CD4-positive, alpha-beta T cell treated with Interleukin-6 for 4 hours (primary cell): Measurements from ENCODE around the gene TACC2.
"Not testable (repeated sequence)": the region's sequence is repeated elsewhere in the genome, so short reads cannot be mapped to it uniquely, and the experiment has no call there.

Source experiments
- DNase-seq: peaks from one replicate; pipeline ENCODE4 v3.0.0-alpha.2; 2020; ENCODE audit warnings: mixed read lengths

TACC2 gene

GRCh38 chr10:121988361-121989324 lies at the start of gene TACC2:
TSS of gene TACC2 (plus strand) at chr10:121989163. CDS start at chr10:122021982, 32,819 bp downstream.
- DNase-seq: no peak

DNA sequence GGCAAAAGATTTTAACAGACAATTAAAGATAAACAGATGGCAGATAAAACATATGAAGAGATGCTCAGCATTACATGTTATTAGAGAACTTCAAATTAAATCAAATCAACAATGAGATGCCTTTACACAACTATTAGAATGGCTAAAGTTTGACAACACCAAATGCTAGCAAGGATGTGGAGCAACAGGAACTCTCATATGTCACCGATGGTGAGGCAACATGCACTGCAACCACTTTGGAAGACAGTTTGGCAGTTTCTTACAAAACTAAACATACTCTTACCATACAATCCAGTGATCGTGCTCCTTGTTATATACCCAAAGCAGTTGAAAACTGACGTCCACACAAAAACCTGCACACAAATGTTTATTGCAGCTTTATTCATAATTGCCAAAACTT lies 47.4 kb upstream of the TACC2 start:
- DNase-seq: no peak

DNA sequence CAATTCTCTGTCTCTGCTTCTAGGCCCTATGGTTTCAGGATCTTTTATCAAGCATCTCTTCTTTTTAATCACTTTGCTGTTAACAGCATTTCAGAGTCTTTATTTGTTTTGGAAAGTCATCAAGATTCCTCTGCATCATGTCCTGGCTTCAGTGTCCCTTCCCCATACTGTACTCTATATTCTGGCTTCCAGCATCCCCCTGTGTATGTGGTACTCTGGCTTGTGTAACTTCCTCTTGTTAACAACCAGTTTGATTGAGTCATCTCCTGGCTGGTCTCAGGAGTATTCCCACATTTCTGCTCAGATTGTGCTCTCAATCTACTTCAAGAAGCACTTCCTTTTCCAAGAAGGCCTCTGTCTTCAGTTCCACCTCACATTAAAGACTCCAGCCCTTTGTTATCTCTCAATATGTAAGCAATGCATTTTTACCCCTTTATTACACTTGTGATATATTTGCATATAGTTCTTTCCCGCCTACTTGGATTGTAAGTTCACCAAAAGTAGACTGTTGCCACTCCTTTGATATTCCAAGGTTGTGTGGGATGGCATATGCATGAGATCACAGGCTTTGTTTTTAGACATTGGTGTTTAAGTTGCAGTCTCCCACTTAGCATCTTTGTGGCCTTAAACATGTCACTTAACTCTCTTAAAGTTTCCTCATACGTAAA lies 46.1 kb upstream of the TACC2 start:
- no peak for DNase-seq

- DNase-seq: no peak
Measured at GRCh38 chr10:121947343-121948330, 41.3 kb upstream of the TACC2 start.

GRCh38 chr10:121949049-121949448 lies 39.9 kb upstream of the TACC2 start:
- no peak for DNase-seq

DNA sequence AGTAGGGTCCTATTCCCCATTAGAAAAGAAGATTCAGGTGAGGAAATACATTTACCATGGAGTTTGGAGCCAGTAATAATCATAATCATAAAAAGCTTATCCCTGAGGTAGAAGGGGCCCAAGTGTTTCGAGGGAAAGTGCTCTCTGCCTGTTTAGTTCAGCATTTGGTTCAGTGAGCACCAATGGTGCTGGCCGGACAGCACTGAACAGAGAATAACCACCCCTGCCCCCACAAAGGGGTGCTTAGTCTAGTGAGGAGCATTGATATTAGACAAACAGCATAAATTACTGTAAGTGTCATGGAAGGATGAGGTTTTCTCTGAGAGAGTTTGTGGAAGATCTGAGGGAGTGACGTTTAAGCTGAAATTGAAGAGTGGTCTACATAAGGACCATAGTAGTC lies 39.5 kb upstream of the TACC2 start:
- DNase-seq: no peak

DNA sequence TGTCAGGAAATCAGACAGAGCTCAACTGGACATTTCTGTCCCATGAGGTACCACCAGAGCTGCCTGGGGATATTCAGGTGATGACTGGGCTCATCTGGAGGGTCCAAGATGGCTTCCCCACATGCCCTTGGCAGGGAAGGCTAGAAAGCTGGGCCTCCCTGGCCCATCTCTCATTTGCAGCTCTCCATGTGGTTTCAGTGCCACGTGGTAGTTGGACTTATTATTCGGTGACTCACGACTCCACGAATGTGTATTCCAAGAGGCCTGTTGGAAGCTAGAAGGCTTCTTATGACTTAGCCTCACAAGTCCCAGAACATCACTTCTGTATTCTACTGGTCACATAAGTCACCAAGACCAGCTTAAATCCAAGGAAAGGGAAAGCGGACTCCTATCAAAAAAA lies 36.7 kb upstream of the TACC2 start:
- DNase-seq: no peak

- no peak for DNase-seq
Measured at GRCh38 chr10:121956111-121957061, 32.6 kb upstream of the TACC2 start.

DNA sequence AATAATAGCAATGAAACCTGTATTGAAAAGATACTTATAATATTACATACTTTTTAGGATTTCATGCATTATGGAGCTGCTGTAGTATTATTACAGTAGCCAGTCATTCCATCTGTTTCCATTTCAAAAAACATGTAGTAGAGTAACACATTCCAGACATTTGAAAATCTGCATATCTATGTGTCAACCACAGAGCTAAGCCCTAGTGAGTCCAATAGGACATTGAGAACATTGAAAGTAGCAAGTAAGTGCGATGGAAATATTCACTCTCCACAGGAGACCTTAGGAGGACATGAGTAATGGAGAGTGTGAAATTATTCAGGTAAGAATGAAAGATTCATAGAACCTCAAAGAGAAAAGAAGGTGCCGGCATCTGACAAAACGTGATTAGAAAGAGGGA lies 29.3 kb upstream of the TACC2 start:
- DNase-seq: no peak

DNA sequence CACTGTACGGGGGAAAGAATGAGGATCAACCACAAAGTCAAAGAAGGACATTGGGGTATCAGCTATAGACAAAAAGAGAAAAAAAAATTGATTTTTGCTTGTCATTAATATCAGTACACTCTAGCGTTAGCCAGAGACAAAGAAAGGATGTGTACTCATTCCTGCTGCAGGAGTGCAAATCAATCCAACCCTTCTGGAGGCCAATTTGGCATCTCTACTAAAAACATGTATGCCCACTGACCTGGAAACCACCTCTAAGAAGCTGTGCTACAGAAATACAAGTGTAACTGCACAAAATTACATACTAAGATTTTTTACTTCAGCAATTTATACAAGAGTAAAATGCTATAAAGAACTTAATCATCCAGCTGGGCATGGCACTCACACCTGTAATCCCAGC lies 27.5 kb upstream of the TACC2 start:
- no peak for DNase-seq

GRCh38 chr10:121965996-121966395 lies 23.0 kb upstream of the TACC2 start:
- no peak for DNase-seq

DNA sequence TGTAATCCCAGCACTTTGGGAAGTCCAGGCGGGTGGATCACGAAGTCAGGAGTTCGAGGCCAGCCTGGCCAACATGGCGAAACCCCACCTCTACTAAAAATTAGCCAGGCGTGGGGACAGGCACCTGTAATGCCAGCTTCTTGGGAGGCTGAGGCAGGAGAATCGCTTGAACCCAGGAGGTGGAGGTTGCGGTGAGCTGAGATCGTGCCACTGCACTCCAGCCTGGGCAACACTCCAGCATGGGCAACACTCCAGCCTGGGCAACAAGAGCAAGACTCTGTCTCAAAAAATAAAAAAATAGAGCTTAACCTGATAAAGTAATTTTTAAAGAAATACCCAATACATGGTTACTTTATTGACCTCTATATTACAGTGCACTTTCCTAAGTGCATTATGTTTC lies 19.9 kb upstream of the TACC2 start:
- DNase-seq: not testable (repeated sequence)

DNA sequence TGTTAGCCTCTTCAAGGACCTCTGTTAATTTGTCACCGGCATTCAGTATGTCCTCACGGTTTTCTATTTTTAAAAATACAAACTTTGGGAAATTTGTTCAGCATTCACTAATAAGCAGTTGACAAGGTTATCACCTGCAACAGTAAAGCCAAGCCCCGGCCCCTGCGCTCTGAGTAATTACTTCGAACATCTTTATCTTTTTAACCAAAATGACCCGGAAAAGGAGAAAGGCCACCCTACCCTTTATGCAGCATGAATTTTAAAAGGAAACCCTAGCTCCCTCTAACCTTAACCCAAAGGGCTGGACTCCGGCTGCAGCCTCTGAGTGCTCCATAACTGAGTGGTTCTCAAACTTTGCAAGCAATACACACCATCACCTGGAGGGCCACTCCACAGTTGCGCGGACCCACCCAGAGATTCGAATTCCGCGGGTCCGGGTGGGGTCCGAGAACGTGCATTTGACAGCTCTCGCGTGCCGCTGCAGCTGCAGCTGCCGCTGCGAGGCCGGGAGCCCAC lies 14.9 kb upstream of the TACC2 start:
- no peak for DNase-seq

DNA sequence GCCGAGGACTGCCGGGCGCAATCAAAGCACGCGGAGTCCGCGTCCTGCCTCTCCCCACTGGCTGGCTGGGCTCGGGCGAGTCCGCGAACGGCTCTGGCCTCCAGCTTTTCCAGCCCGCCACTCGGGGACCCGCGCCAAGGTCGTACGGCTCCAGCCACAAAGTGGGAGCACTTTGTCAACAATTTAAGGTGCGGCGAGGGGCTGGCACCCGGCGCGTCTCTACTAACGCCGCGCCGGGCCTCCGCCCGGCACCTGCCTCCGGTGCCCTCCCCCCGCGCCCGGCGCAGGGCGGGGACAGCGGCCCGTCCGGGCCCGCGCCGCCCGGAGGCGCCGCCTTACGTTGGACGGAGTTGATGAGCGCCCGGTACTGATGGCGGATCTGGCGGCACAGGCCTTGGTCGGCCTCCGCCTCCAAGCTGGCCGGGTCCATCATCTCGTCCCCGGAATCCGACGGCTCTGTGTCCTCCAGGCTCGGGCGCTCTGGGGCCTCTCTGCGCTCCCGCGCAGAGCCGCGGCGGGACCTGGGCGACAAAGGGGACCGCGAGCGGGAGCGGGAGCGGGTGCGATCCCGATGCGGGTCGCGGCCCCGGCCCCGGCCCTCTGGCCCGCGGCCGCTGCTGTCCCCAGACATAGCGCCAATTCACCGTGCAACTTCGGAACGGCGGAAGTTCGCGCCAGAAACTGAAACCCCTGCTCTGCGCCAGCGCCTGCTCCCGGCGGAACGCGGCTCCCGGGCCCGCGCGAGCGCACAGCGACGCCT lies 14.2 kb upstream of the TACC2 start, which contains the start of gene NSMCE4A:
Gene NSMCE4A, minus strand, starts transcription at position 683 of the 760 bp plus-strand sequence. Its CDS starts 52 bp downstream, at position 631.
- peak; percentile 78 for DNase-seq

DNA sequence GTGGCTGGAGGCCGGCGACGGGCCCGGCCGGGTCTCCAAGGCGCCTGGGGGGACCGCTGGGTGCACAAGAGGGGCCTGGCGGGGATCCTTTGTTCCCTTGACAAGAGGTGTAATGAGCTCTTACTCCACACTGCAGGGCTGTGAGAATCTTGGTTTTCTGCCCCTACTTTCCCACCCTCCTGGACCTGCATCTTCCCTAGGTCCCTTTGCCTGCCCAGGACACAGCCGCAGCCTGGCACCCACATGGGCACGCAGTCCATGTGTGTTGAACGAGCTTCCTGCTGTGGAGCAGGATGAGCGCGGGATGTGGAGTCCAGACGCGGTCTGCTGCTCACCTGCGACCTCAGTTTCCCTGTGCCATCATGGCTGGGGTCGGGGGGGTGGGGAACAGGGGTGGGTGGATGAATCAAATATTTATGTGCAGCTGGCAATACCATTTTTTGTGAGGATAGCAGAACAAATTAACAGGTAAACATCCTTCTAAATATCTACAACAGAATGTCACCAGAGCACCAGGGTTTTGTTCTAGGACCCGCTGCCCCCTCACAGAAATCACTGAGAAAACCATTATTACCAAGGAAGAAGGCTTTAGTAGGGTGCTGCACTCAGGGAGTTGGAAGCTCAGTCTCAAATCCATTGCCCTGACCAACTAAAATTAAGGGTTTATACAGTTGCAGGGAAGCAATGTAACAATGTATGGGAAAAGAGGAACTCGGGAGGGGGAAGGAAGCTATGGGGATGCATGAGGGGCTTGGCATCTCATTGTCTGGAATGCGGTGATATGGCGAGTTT lies 13.5 kb upstream of the TACC2 start:
- no peak for DNase-seq

DNA sequence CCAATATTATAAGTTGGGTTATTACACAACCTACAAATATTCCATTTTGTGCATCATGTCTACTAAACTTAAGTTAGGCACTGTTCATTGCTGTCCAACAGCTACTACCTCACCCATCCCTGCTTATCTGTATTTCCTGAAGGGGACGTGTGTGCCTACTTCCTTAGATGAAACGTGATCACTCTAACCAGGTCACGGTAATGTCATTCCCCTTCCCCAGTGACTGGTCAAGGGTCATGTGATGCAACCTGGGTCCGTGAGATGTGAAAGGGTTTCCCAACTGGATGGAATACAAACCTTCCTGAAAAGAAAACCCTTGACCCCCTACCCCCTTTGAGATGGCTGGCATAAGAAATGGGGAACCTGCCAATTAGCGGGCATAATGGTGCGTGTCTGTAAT lies 12.4 kb upstream of the TACC2 start:
- no peak for DNase-seq

DNA sequence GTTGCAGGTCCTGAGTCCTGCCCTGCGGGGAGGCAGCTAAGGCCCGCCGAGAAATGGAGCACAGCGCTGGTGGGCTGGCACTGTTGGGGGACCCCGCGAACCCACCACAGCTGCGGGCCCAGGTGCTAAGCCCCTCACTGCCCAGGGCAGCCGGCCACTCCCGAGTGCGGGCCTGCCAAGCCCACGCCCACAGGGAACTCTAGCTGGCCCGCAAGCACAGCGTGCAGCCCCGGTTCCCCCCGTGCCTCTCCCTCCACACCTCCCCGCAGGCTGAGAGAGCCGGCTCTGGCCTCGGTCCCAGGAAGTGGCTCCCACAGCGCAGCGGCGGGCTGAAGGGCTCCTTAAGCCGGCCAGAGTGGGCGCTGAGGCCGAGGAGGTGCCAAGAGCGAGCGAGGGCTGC lies 10.5 kb upstream of the TACC2 start:
- DNase-seq: no peak

DNA sequence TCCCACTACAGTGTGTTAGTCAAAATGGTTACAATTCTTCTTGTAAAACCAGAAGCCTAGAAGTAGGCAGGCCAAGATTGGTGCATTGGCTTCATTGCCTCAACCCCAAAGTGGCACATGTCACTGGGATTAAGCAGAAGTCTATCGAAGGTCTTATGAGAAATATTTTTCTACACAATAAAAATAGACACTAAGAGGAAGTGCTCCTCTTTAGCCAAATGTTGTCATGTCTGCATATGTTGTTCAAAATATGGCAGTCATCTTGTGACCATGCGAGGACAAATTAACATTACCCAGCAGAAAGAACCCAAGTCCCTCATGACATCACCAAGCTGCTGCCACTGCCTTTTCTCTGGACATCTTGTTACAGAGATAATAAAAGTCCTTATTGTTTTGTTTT lies 7.6 kb upstream of the TACC2 start:
- no peak for DNase-seq

- no peak for DNase-seq
Measured at GRCh38 chr10:121983852-121984251, 5.1 kb upstream of the TACC2 start.

DNA sequence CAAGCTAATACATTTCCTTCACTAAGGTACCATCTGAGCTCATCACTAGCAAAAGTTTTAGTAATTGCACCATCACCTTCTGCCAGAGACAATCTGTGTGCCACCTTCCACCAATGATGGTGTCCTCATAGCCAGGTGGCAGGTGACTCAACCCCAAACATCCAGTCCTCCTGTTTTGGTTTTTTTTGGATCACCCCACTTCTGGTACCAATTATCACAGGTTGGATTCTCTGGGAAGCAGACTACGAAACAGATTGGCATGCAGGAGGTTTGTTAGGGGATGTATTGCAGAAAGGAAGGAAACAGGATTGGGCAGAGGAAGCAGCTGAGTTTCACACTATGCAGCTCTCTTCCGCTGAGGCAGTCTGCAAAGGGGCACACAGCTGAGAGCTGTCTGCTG lies 4.5 kb upstream of the TACC2 start:
- DNase-seq: no peak
